K562 (cell line): ENCODE results near the gene TAS1R3. TPM values are rescaled to one million over a fixed set of nuclear protein-coding genes. Genes with fewer than 3 reads are reported as not detected.

Source experiments
- ARID4B ChIP-seq: sonication (generic); formaldehyde crosslinking; IDR thresholded peaks from 2 replicates; pipeline ENCODE4 v1.8.0; 2022; ENCODE audit warnings: mild to moderate bottlenecking, missing genetic modification reagents
- CCNT2 ChIP-seq: IDR thresholded peaks from 2 replicates; pipeline ENCODE4 v1.6.1; 2011; ENCODE audit warnings: borderline replicate concordance, low read depth, mild to moderate bottlenecking, moderate library complexity, mixed read lengths, low read length; ENCODE audit not compliant: insufficient read length; ENCODE audit errors: extremely low read depth
- E2F4 ChIP-seq: sonication (generic); formaldehyde crosslinking; IDR thresholded peaks from 2 replicates; pipeline ENCODE4 v1.8.0; 2022; ENCODE audit warnings: mild to moderate bottlenecking, low read depth, missing genetic modification reagents
- FOXO4 ChIP-seq: fragments of 450-650 bp; formaldehyde crosslinking; IDR thresholded peaks from 2 replicates; pipeline ENCODE4 v1.4.0; 2020; ENCODE audit warnings: mild to moderate bottlenecking, moderate library complexity
- KAT2B ChIP-seq: IDR thresholded peaks from one replicate; pipeline ENCODE4 v1.6.1; 2012; ENCODE audit warnings: low read depth, mild to moderate bottlenecking, control low read depth, inconsistent platforms, low read length, moderate library complexity
- KDM1A ChIP-seq, 2 experiments: fragments of 450-650 bp; IDR thresholded peaks; 2 replicates each; pipeline ENCODE4 v1.6.1; 2016; ENCODE audit warnings: mild to moderate bottlenecking in 2 of 2
- MYC ChIP-seq, 2 experiments: fragments of 250-450 bp in 1 of 2; sonication (Bioruptor Pico) in 1 of 2; IDR thresholded peaks; 2 replicates each; pipeline versions ENCODE4 v1.5.1 to v1.6.1; 2012 to 2021; ENCODE audit warnings: low read depth in 2 of 2, borderline replicate concordance in 1 of 2, improper control_type of control experiment in 1 of 2, low read length in 1 of 2, mild to moderate bottlenecking in 1 of 2, moderate library complexity in 1 of 2
- NFIC ChIP-seq: fragments of 450-650 bp; IDR thresholded peaks from 2 replicates; pipeline ENCODE4 v1.6.1; 2017; ENCODE audit warnings: mild to moderate bottlenecking, inconsistent platforms
- NR2C2 ChIP-seq, 2 experiments: fragments of 200-800 bp in 1 of 2; sonication (Bioruptor generic) in 1 of 2; sonication (generic) in 1 of 2; formaldehyde crosslinking in 1 of 2; IDR thresholded peaks; 2 replicates each; pipeline versions ENCODE4 v1.6.1 to v1.8.0; 2016 to 2022; ENCODE audit warnings: mild to moderate bottlenecking in 1 of 2, missing compliant biosample characterization in 1 of 2, missing genetic modification characterization in 1 of 2, missing genetic modification reagents in 1 of 2
- PML ChIP-seq: IDR thresholded peaks from 2 replicates; pipeline ENCODE4 v1.6.1; 2012; ENCODE audit warnings: low read length, inconsistent platforms
- SMAD2 ChIP-seq: fragments of 150-350 bp; IDR thresholded peaks from 2 replicates; pipeline ENCODE4 v1.6.1; 2014; ENCODE audit warnings: low read depth, mild to moderate bottlenecking, low read length
- SNAPC5 ChIP-seq: fragments of 250-450 bp; sonication (Bioruptor Pico); IDR thresholded peaks from 2 replicates; pipeline ENCODE4 v1.8.0; 2021; ENCODE audit warnings: moderate library complexity, mild to moderate bottlenecking, inconsistent platforms
- SRF ChIP-seq, 2 experiments: fragments of 250-450, 450-650 bp in 1 of 2; sonication (Bioruptor Pico) in 1 of 2; sonication (generic) in 1 of 2; formaldehyde crosslinking; IDR thresholded peaks; 2 replicates each; pipeline versions ENCODE4 v1.5.0 to v1.5.1; 2020 to 2022; ENCODE audit warnings: mild to moderate bottlenecking in 1 of 2, missing genetic modification reagents in 1 of 2
- SRSF3 ChIP-seq: fragments of 200-400 bp; formaldehyde crosslinking; IDR thresholded peaks from 2 replicates; pipeline ENCODE4 v1.6.1; 2016; ENCODE audit warnings: mild to moderate bottlenecking, low read length, moderate library complexity; ENCODE audit not compliant: insufficient read depth
- ZKSCAN1 ChIP-seq: fragments of 150-350 bp; IDR thresholded peaks from 2 replicates; pipeline ENCODE4 v1.6.1; 2016; ENCODE audit warnings: low read depth, low read length
- ZNF121 ChIP-seq: sonication (generic); formaldehyde crosslinking; conservative IDR thresholded peaks from 2 replicates; pipeline ENCODE4 v1.8.0; 2022; ENCODE audit warnings: missing genetic modification reagents
- ZNF444 ChIP-seq: fragments of 250-450 bp; sonication (Bioruptor Pico); IDR thresholded peaks from 2 replicates; pipeline ENCODE4 v1.4.0; 2020; ENCODE audit warnings: mild to moderate bottlenecking, moderate library complexity
- ZSCAN32 ChIP-seq: fragments of 450-650 bp; formaldehyde crosslinking; IDR thresholded peaks from 2 replicates; pipeline ENCODE4 v1.4.0; 2020; ENCODE audit warnings: mild to moderate bottlenecking, moderate library complexity
- polyA plus RNA-seq, 8 experiments: library from polyadenylated mRNA; depleted of rRNA in 4 of 8; stranded (reverse) in 5 of 8; unstranded in 3 of 8; fragments of >200 nt; fragmentation: Nextera tagmentation in 2 of 8; fragmentation: Illumina TruSeq in 1 of 8; extraction: Ambion mirVana in 2 of 8; extraction: Trizol in 1 of 8; gene quantifications; 2 replicates each; pipeline versions ENCODE4 v1.2.1 to v1.2.3, GENCODE V29; 2011 to 2014; ENCODE audit warnings: inconsistent platforms in 1 of 8, missing spikeins in 1 of 8
- total RNA-seq, 7 experiments: library from RNA; depleted of rRNA in 6 of 7; stranded (reverse); fragments of >200 nt in 6 of 7; fragmentation: Illumina TruSeq in 2 of 7; extraction: Trizol in 2 of 7; gene quantifications; 2 replicates each; pipeline versions ENCODE4 v1.2.1 to v1.2.3, GENCODE V29; 2011 to 2021; ENCODE audit warnings: low replicate concordance in 1 of 7

TAS1R3 gene
- total and polyA plus RNA-seq, 9 of the 15 experiments (the other 6 are each of a cell fraction or from before 2014, with no cell fraction given), result 0.07 to 0.13 TPM; not detected in 7

GRCh38 chr1:1324524-1325287, 6.4 kb upstream of the TAS1R3 start, which contains the start of the genes CPTP and INTS11 (continued):
- TF ChIP-seq MYC (IDR thresholded peaks at IDR 0.05; ENCODE audit: low read depth, low read length), result peak; percentile 75
- 0 out of 2 replicates have a peak, but pooled peaks have one; percentile 40 for TF ChIP-seq MYC (CRISPR knock-in tag; IDR thresholded peaks at IDR 0.05; ENCODE audit: borderline replicate concordance, low read depth)
- no peak for TF ChIP-seq PML
- TF ChIP-seq ZNF444, result no peak
- TF ChIP-seq E2F4 (CRISPR knock-in tag), result peak; percentile 9; the same call in 1 of the 2 replicates
- TF ChIP-seq CCNT2, result peak; percentile 43
- no peak for TF ChIP-seq SRF (CRISPR knock-in tag; IDR thresholded peaks at IDR 0.05)
- no peak for TF ChIP-seq SNAPC5 (CRISPR knock-in tag)
- peak; percentile 59; the same call in 1 of the 2 replicates for TF ChIP-seq NR2C2 (CRISPR knock-in tag; IDR thresholded peaks at IDR 0.05)
- peak; percentile 79 for TF ChIP-seq NR2C2 (tag; IDR thresholded peaks at IDR 0.05)
- peak; percentile 71 for TF ChIP-seq ARID4B (CRISPR knock-in tag)
- no peak for TF ChIP-seq ZSCAN32 (CRISPR knock-in tag)
- TF ChIP-seq FOXO4, result no peak
- TF ChIP-seq KDM1A (IDR thresholded peaks at IDR 0.05), result no peak
- no peak for TF ChIP-seq KAT2B
- no peak for TF ChIP-seq SRSF3
- no peak for TF ChIP-seq ZNF121 (CRISPR knock-in tag)
- 0 out of 2 replicates have a peak, but pooled peaks have one; percentile 5 for TF ChIP-seq NFIC
- no peak for TF ChIP-seq SMAD2
- peak; percentile 3; the same call in 1 of the 2 replicates for TF ChIP-seq ZKSCAN1
